Measurements from ENCODE around the gene PTPRF. TPM values are rescaled to one million over a fixed set of nuclear protein-coding genes. Genes with fewer than 3 reads are reported as not detected.

PTPRF gene
- total RNA-seq, 2 donors from 2014 or later, result 203 to 250 TPM

- H3K9me3 ChIP-seq (ENCODE audit: control insufficient read depth, low read length), result peaks cover 13% of the 10 kb centered on the region
- H3K27ac Mint-ChIP-seq, result no peak overlapping the region
- H3K27ac ChIP-seq (ENCODE audit: low read depth, low read length), result no peak overlapping the region
- H3K27me3 ChIP-seq (ENCODE audit: control insufficient read depth, insufficient read depth, low read length, poor library complexity, severe bottlenecking), result no peaks in the 10 kb centered on the region
- H3K9me3 Mint-ChIP-seq, result peaks cover 23% of the 10 kb centered on the region
- H3K4me3 ChIP-seq (ENCODE audit: low read length), result no peak overlapping the region
- no peaks in the 10 kb centered on the region for H3K4me1 ChIP-seq (ENCODE audit: control insufficient read depth, insufficient read depth, low read length)
- H3K4me3 Mint-ChIP-seq, result no peak overlapping the region
- TF ChIP-seq, protein P1, sequence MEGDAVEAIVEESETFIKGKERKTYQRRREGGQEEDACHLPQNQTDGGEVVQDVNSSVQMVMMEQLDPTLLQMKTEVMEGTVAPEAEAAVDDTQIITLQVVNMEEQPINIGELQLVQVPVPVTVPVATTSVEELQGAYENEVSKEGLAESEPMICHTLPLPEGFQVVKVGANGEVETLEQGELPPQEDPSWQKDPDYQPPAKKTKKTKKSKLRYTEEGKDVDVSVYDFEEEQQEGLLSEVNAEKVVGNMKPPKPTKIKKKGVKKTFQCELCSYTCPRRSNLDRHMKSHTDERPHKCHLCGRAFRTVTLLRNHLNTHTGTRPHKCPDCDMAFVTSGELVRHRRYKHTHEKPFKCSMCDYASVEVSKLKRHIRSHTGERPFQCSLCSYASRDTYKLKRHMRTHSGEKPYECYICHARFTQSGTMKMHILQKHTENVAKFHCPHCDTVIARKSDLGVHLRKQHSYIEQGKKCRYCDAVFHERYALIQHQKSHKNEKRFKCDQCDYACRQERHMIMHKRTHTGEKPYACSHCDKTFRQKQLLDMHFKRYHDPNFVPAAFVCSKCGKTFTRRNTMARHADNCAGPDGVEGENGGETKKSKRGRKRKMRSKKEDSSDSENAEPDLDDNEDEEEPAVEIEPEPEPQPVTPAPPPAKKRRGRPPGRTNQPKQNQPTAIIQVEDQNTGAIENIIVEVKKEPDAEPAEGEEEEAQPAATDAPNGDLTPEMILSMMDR (conservative IDR thresholded peaks at IDR 0.05), result no peak
- H3K36me3 ChIP-seq (ENCODE audit: control insufficient read depth, insufficient read depth, low read length), result no peaks in the 10 kb centered on the region
- H3K4me1 Mint-ChIP-seq, result no peaks in the 10 kb centered on the region
- no peaks in the 10 kb centered on the region for H3K36me3 Mint-ChIP-seq (ENCODE audit: low read depth)
- WGBS, 2 experiments (ENCODE audit: insufficient coverage in 1 of 2, insufficient read length in 1 of 2), result 67 to 88% methylated on average over 2 of the region's 2 CpGs
- H3K27me3 Mint-ChIP-seq (ENCODE audit: insufficient read depth), result no peaks in the 10 kb centered on the region
- H3K9ac ChIP-seq (ENCODE audit: extremely low read depth, low read length, poor library complexity, severe bottlenecking), result no peak overlapping the region
- DNase-seq, result no peak
Measured at GRCh38 chr1:43484367-43484766, 46.3 kb upstream of the PTPRF start.

DNA sequence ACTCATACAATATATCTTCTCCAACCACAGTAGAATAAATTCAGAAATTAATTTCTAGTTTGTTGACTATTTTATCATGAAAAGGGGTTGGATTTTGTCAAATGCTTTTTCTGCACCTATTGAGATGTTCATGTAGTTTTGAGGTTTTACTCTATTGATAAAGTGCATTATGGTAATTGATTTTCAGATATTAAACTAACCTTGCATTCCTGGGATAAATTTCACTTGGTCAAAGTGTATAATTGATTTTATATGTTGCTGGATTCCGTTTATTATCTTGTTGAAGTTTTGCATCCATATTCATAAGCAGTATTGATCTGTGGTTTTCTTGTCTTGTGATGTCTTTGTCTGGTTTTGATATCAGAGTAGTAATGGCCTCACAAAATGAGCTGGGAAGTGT lies 42.5 kb upstream of the PTPRF start:
- no peaks in the 10 kb centered on the region for H3K36me3 Mint-ChIP-seq (ENCODE audit: low read depth)
- TF ChIP-seq, protein P1 (conservative IDR thresholded peaks at IDR 0.05), result no peak
- Histone ChIP-seq H3K4me3 (ENCODE audit: low read length) (no peak overlapping the region), H3K4me1 (ENCODE audit: control insufficient read depth, insufficient read depth, low read length) (no peaks in the 10 kb centered on the region), H3K9ac (ENCODE audit: extremely low read depth, low read length, poor library complexity, severe bottlenecking) (no peak overlapping the region), H3K27me3 (ENCODE audit: control insufficient read depth, insufficient read depth, low read length, poor library complexity, severe bottlenecking) (no peaks in the 10 kb centered on the region), H3K36me3 (ENCODE audit: control insufficient read depth, insufficient read depth, low read length) (no peaks in the 10 kb centered on the region), H3K27ac (ENCODE audit: low read depth, low read length) (no peak overlapping the region), H3K9me3 (ENCODE audit: control insufficient read depth, low read length) (peaks cover 36% of the 10 kb centered on the region)
- H3K9me3 Mint-ChIP-seq, result peaks cover 49% of the 10 kb centered on the region
- peaks cover 4% of the 10 kb centered on the region for H3K27me3 Mint-ChIP-seq (ENCODE audit: insufficient read depth)
- 83 to 100% methylated on average over 1 of the region's 1 CpG for WGBS, 2 experiments (ENCODE audit: insufficient coverage in 1 of 2, insufficient read length in 1 of 2)
- no peaks in the 10 kb centered on the region for H3K4me1 Mint-ChIP-seq
- no peak overlapping the region for H3K4me3 Mint-ChIP-seq
- no peak overlapping the region for H3K27ac Mint-ChIP-seq
- DNase-seq, result no peak

DNA sequence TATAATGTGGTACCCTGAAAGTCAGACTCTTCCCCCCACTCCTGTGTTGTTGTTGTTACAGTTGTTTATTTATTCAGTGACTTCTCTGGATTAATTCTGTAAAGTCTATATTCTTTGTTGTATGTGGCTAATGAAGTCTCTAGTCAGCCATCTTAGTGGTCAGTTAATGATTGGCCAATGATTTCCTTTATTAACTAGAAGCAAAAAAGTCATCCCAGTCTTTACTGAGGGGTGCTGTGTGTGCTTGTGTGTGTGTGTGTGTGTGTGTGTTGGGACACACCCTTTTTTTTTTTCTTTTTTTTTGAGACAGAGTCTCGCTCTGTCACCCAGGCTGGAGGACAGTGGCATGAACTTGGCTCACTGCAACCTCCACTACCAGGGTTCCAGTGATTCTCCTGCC lies 39.6 kb upstream of the PTPRF start:
- Mint-ChIP-seq H3K4me3 (no peak overlapping the region), H3K4me1 (peaks cover 9% of the 10 kb centered on the region), H3K27me3 (ENCODE audit: insufficient read depth) (peaks cover 4% of the 10 kb centered on the region), H3K36me3 (ENCODE audit: low read depth) (no peaks in the 10 kb centered on the region), H3K9me3 (peaks cover 48% of the 10 kb centered on the region), H3K27ac (no peak overlapping the region)
- Histone ChIP-seq H3K9ac (ENCODE audit: extremely low read depth, low read length, poor library complexity, severe bottlenecking) (no peak overlapping the region), H3K4me3 (ENCODE audit: low read length) (no peak overlapping the region), H3K27me3 (ENCODE audit: control insufficient read depth, insufficient read depth, low read length, poor library complexity, severe bottlenecking) (no peaks in the 10 kb centered on the region), H3K4me1 (ENCODE audit: control insufficient read depth, insufficient read depth, low read length) (no peaks in the 10 kb centered on the region), H3K36me3 (ENCODE audit: control insufficient read depth, insufficient read depth, low read length) (no peaks in the 10 kb centered on the region), H3K9me3 (ENCODE audit: control insufficient read depth, low read length) (peaks cover 36% of the 10 kb centered on the region), H3K27ac (ENCODE audit: low read depth, low read length) (no peak overlapping the region)
- DNase-seq, result no peak
- 81% methylated on average over 1 of the region's 1 CpG; no CpG with 5 or more reads in 1 of the 2 experiments for WGBS, 2 experiments (ENCODE audit: insufficient coverage in 1 of 2, insufficient read length in 1 of 2)
- TF ChIP-seq, protein P1 (conservative IDR thresholded peaks at IDR 0.05), result no peak
